K562 (cell line): ENCODE data around the gene TMEM217. TPM values are rescaled to one million over a fixed set of nuclear protein-coding genes. Genes with fewer than 3 reads are reported as not detected.

ENCODE experiments used
- ATAC-seq: fragments of 200-7000 bp; cut with Tn5 transposase; 3 replicates; pipeline ENCODE4 v1.9.1; 2020; ENCODE audit warnings: moderate library complexity
- BruUV-seq: library from RNA; stranded (reverse); fragments of 400-500 nt; replicated peaks from 2 replicates; lab custom pipeline; 2021; lab: Mats Ljungman, UMichigan
- CTCF ChIA-PET: fragments of 300-600 bp; formaldehyde crosslinking; extraction: SDS; loops from one replicate; lab custom pipeline; 2021; ENCODE audit warnings: low intra/inter-chr PET ratio; lab: Yijun Ruan, JAX
- POLR2A ChIA-PET: fragments of 300-600, 350-650 bp; sonication (Branson Sonifier 250); formaldehyde crosslinking; extraction: SDS; loops from one replicate; lab custom pipeline; 2021; ENCODE audit warnings: antibody characterized with exemption, inconsistent platforms; lab: Yijun Ruan, JAX
- DNase-seq, 4 experiments: peaks; one replicate each; pipeline versions ENCODE4 v3.0.0 to v3.0.0-alpha.2; 2011 to 2018; ENCODE audit warnings: low spot score in 3 of 4, mixed read lengths in 3 of 4; ENCODE audit errors: extremely low read depth in 1 of 4
- FAIRE-seq: peaks from 2 replicates; lab custom pipeline; 2011; peaks lifted over from hg19 to GRCh38; lab: Jason Lieb, UNC
- H2AFZ ChIP-seq: 2 replicates; pipeline ENCODE4 v1.6.0; 2011; ENCODE audit warnings: low read depth, low read length, control low read depth, inconsistent platforms
- H3K27ac ChIP-seq: fragments of 200-600 bp; 3 replicates; pipeline ENCODE4 v1.8.0; 2011; ENCODE audit warnings: low read depth, mild to moderate bottlenecking, control low read depth, inconsistent platforms, low read length, moderate library complexity, mixed read lengths; ENCODE audit errors: extremely low read depth
- H3K27me3 ChIP-seq, 2 experiments: fragments of 300-600 bp in 1 of 2; 2 replicates in 1 of 2; 3 replicates in 1 of 2; pipeline versions ENCODE4 v1.6.0 to v1.8.0; 2011; ENCODE audit warnings: inconsistent platforms in 2 of 2, low read length in 2 of 2, mild to moderate bottlenecking in 1 of 2, mixed read lengths in 1 of 2, moderate library complexity in 1 of 2; ENCODE audit not compliant: control insufficient read depth in 2 of 2, insufficient read depth in 2 of 2
- H3K36me3 ChIP-seq: fragments of 300-600 bp; 3 replicates; pipeline ENCODE4 v1.8.0; 2011; ENCODE audit warnings: mild to moderate bottlenecking, low read length, inconsistent platforms; ENCODE audit not compliant: control insufficient read depth, insufficient read depth
- H3K4me1 ChIP-seq, 2 experiments: fragments of 200-600 bp in 1 of 2; replicated peaks in 1 of 2; 2 replicates in 1 of 2; 3 replicates in 1 of 2; pipeline versions ENCODE4 v1.5.1 to v1.8.0; 2011; ENCODE audit warnings: inconsistent platforms in 2 of 2, low read length in 2 of 2, mild to moderate bottlenecking in 1 of 2, mixed read lengths in 1 of 2, moderate library complexity in 1 of 2; ENCODE audit not compliant: control insufficient read depth in 2 of 2, insufficient read depth in 2 of 2
- H3K4me2 ChIP-seq: 2 replicates; pipeline ENCODE4 v1.6.1; 2011; ENCODE audit warnings: low read length, control low read depth, inconsistent platforms, mixed read lengths; ENCODE audit not compliant: insufficient read depth
- H3K4me3 ChIP-seq: fragments of 200-600 bp; sonication (generic), shearing (Covaris generic); 2 replicates; pipeline ENCODE4 v1.5.1; 2016; ENCODE audit warnings: control low read depth, inconsistent platforms
- H3K79me2 ChIP-seq: fragments of 200-600 bp; 3 replicates; pipeline ENCODE4 v1.8.0; 2011; ENCODE audit warnings: low read length, inconsistent platforms; ENCODE audit not compliant: control insufficient read depth, insufficient read depth
- H3K9ac ChIP-seq, 2 experiments: 2 replicates each; pipeline versions ENCODE4 v1.6.0 to v1.6.1; 2011; ENCODE audit warnings: low read depth in 2 of 2, low read length in 2 of 2, control low read depth in 1 of 2, inconsistent platforms in 1 of 2, mild to moderate bottlenecking in 1 of 2, mixed read lengths in 1 of 2; ENCODE audit not compliant: insufficient read depth in 1 of 2
- H3K9me1 ChIP-seq: one replicate; pipeline ENCODE4 v1.6.0; 2011; ENCODE audit warnings: inconsistent platforms, mild to moderate bottlenecking, low read length, moderate library complexity; ENCODE audit not compliant: control insufficient read depth, insufficient read depth
- H3K9me3 ChIP-seq: replicated peaks from 2 replicates; pipeline ENCODE4 v1.5.1; 2011; ENCODE audit warnings: low read depth, low read length, inconsistent platforms; ENCODE audit not compliant: control insufficient read depth, insufficient read depth
- H4K20me1 ChIP-seq: replicated peaks from 2 replicates; pipeline ENCODE4 v1.6.1; 2011; ENCODE audit warnings: low read length, inconsistent platforms, mixed read lengths; ENCODE audit not compliant: control insufficient read depth, insufficient read depth
- FUS ChIP-seq: fragments of 200-400 bp; formaldehyde crosslinking; optimal IDR thresholded peaks from 2 replicates; pipeline ENCODE3; 2017; ENCODE audit warnings: low read depth, low read length
- MEF2A ChIP-seq: IDR thresholded peaks from 2 replicates; pipeline ENCODE4 v1.6.1; 2011; ENCODE audit warnings: low read depth, mild to moderate bottlenecking, low read length, moderate library complexity; ENCODE audit not compliant: control insufficient read depth
- TAF15 ChIP-seq: fragments of 200-400 bp; formaldehyde crosslinking; IDR thresholded peaks from 2 replicates; pipeline ENCODE4 v1.6.1; 2017; ENCODE audit warnings: mild to moderate bottlenecking, low read depth, low read length, moderate library complexity
- TAF9B ChIP-seq: fragments of 450-650 bp; IDR thresholded peaks from 2 replicates; pipeline ENCODE4 v1.6.1; 2018; ENCODE audit warnings: mild to moderate bottlenecking; ENCODE audit not compliant: partially characterized antibody
- WHSC1 ChIP-seq: IDR thresholded peaks from one replicate; pipeline ENCODE4 v1.6.1; 2012; ENCODE audit warnings: low read length, control low read depth, inconsistent platforms
- ZKSCAN3 ChIP-seq: fragments of 250-450 bp; sonication (Bioruptor Pico); IDR thresholded peaks from 2 replicates; pipeline ENCODE4 v1.4.0; 2020
- ZNF707 ChIP-seq: fragments of 250-450 bp; sonication (Bioruptor Pico); conservative IDR thresholded peaks from 2 replicates; pipeline ENCODE4 v1.8.0; 2022; ENCODE audit warnings: inconsistent platforms, mild to moderate bottlenecking, moderate library complexity
- WGBS: fragments of 100-300 bp; shearing (Covaris generic); methylation state at CpG from one replicate; pipeline ENCODE4 v1.1.6; 2016; ENCODE audit warnings: low coverage, mixed read lengths; ENCODE audit not compliant: insufficient coverage; ENCODE audit errors: missing lambda C conversion rate; 5-methylcytosine and 5-hydroxymethylcytosine counted together
- in situ Hi-C: fragments of 300-500 bp; cut with MboI; formaldehyde crosslinking; loops from 4 replicates; pipeline ENCODE4 v1.15.0; 2018; ENCODE audit warnings: inconsistent platforms, mixed read lengths
- intact Hi-C: fragments of 100-400 bp; cut with micrococcal nuclease; formaldehyde crosslinking; loops from 2 replicates; pipeline ENCODE4 v1.14.2; 2022
- polyA plus RNA-seq, 8 experiments: library from polyadenylated mRNA; depleted of rRNA in 4 of 8; stranded (reverse) in 5 of 8; unstranded in 3 of 8; fragments of >200 nt; fragmentation: Nextera tagmentation in 2 of 8; fragmentation: Illumina TruSeq in 1 of 8; extraction: Ambion mirVana in 2 of 8; extraction: Trizol in 1 of 8; gene quantifications; 2 replicates each; pipeline versions ENCODE4 v1.2.1 to v1.2.3, GENCODE V29; 2011 to 2014; ENCODE audit warnings: inconsistent platforms in 1 of 8, missing spikeins in 1 of 8
- total RNA-seq, 7 experiments: library from RNA; depleted of rRNA in 6 of 7; stranded (reverse); fragments of >200 nt in 6 of 7; fragmentation: Illumina TruSeq in 2 of 7; extraction: Trizol in 2 of 7; gene quantifications; 2 replicates each; pipeline versions ENCODE4 v1.2.1 to v1.2.3, GENCODE V29; 2011 to 2021; ENCODE audit warnings: low replicate concordance in 1 of 7

TMEM217 gene
- total and polyA plus RNA-seq, 9 of the 15 experiments (the other 6 are each of a cell fraction or from before 2014, with no cell fraction given): 1.3 to 8.0 (median 1.9) TPM

DNA sequence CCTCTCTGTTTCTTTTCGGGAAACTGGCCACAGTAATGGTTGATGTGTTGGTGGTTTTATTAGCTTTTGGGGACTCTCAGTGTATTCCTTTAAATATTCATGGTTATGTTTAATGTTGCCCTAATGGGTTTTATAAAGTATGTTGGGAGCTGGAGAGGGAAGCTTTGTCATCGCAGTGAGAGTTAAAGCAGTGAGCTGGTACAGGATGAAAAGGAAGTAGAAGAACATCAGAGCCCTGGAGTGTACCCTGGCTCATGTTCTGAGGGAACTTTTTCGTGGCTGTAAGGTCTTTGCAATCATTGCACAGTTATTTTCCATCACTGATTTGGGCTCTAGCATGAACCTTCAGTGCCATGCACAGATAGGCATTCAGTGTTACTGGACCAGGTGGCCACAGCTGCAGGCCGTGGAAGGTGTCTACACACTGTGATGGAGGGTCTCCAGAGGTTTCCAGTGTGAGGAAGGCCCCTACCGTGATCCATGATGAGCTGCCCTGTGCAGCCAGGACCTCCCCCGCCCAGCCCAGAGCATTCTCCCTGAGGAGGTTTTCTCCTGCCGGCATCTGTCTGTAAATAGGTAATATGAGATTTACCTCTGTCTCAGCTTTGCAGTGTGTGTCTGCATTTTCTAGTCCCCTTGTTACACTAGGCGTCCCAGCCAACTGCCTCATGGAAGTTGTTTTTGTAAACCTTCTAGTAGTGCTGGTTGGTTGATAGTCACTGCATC is 22.4 kb upstream of the TMEM217 start:
- no peak for ATAC-seq
- H3K27me3 ChIP-seq: no peaks in the 10 kb centered on the region
- H3K79me2 ChIP-seq: peaks cover 16% of the 10 kb centered on the region; the same call in 1 of the 3 replicates
- TF ChIP-seq FUS: no peak
- TF ChIP-seq WHSC1: peak; percentile 31
- no peak for TF ChIP-seq MEF2A
- no peak for TF ChIP-seq ZKSCAN3
- TF ChIP-seq ZNF707 (CRISPR knock-in tag): no peak
- TF ChIP-seq TAF9B: no peak
- no peak for TF ChIP-seq TAF15
- TF ChIP-seq, all 486 proteins: peak for 1
- 81% methylated on average over 8 of the region's 8 CpGs for WGBS
- in situ Hi-C loops (no loop called here), intact Hi-C loops (no loop called here)
- peaks cover 4% of the 10 kb centered on the region; the same call in 1 of the 2 replicates for H4K20me1 ChIP-seq
- H3K27ac ChIP-seq: no peak overlapping the region
- no TSS peak for BruUV-seq
- H3K9me1 ChIP-seq: no peaks in the 10 kb centered on the region
- H3K4me3 ChIP-seq: no peak overlapping the region
- no peaks in the 10 kb centered on the region for H3K9me3 ChIP-seq
- POLR2A ChIA-PET: interaction anchor here (0.7 to 1.8 kb wide), 4 partner anchors 12 to 23 kb away, joined by 3 to 6 read pairs (median 5); partner anchors contain the start of genes TBC1D22B and TMEM217
- peaks cover 73% of the 10 kb centered on the region for H3K36me3 ChIP-seq
- peaks cover 0 to 2% of the 10 kb centered on the region in 2 experiments; a peak in 2 of 5 replicates for H3K4me1 ChIP-seq
- no peak for FAIRE-seq
- no peak for DNase-seq
- H2AFZ ChIP-seq: no peak overlapping the region
- CTCF ChIA-PET: no interaction called here
- H3K9ac ChIP-seq: 0 out of 4 replicates have a peak overlapping the region, but pooled peaks of 1 of the 2 experiments have one; percentile 0
- no peak overlapping the region for H3K4me2 ChIP-seq
